ENCODE results near the gene SPTLC1. TPM values are rescaled to one million over a fixed set of nuclear protein-coding genes. Genes with fewer than 3 reads are reported as not detected.

Gene SPTLC1
- total RNA-seq, 2 donors from 2014 or later, result 34.9 to 36.1 TPM

DNA sequence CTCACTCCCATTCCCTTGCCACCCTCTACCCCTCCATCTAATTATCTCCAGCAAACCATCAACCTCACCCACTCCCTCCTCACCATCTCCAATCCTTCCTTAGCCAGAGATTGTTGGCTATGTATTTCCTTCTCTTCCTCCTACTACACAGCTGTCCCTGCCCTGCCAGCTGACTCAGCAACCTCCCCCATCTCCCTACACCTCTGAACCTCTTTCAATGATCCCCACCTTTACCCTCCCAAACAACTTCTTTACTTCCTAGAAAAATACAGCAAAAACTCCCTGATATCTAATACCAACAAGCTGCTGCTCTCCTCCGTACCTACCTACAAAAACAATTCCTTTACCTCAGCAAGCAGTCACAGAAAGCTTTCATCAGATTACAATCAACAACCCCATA lies 37.3 kb downstream of the SPTLC1 start:
- 95 to 100% methylated on average over 1 of the region's 1 CpG for WGBS, 2 donors
- peaks cover 0 to 3% of the 10 kb centered on the region in 2 donors for H3K36me3 ChIP-seq (replicated peaks in 1 of 2; ENCODE audit: insufficient read depth in 1 of 2, low read depth in 2 of 2)
- DNase-seq (no peak), ATAC-seq (no peak)
- H3K9me3 ChIP-seq, result no peaks in the 10 kb centered on the region
- H3K27me3 ChIP-seq, result no peaks in the 10 kb centered on the region
- intact Hi-C loops (cut with DNase I), result no loop called here
- no peak overlapping the region for H3K27ac ChIP-seq
- TF ChIP-seq POLR2A (IDR thresholded peaks at IDR 0.05), result no peak
- TF ChIP-seq, protein P1, sequence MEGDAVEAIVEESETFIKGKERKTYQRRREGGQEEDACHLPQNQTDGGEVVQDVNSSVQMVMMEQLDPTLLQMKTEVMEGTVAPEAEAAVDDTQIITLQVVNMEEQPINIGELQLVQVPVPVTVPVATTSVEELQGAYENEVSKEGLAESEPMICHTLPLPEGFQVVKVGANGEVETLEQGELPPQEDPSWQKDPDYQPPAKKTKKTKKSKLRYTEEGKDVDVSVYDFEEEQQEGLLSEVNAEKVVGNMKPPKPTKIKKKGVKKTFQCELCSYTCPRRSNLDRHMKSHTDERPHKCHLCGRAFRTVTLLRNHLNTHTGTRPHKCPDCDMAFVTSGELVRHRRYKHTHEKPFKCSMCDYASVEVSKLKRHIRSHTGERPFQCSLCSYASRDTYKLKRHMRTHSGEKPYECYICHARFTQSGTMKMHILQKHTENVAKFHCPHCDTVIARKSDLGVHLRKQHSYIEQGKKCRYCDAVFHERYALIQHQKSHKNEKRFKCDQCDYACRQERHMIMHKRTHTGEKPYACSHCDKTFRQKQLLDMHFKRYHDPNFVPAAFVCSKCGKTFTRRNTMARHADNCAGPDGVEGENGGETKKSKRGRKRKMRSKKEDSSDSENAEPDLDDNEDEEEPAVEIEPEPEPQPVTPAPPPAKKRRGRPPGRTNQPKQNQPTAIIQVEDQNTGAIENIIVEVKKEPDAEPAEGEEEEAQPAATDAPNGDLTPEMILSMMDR (IDR thresholded peaks at IDR 0.05), result no peak
- no peak overlapping the region for H3K4me3 ChIP-seq
- H3K4me1 ChIP-seq, result no peaks in the 10 kb centered on the region

DNA sequence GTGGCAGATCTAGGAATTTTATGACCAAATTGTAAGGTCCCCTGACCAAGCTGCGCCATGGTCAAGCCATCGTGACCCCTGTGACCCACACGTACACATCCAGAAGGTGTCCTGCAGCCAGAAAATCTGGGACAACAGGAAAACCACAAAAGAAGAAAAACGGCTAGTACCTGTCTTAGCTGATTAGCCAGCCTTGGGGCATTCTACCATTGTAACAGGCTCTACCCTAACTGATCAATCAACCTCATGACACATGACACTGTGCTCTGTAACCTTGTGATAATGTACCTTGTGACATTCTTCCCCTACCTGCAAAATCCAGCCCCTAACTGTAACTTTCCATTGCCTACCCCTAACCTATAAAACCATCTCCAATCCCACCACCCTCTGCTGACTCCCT lies 43.6 kb downstream of the SPTLC1 start:
- no peak for DNase-seq
- no peak overlapping the region for H3K4me3 ChIP-seq
- WGBS, 2 donors, result 83 to 90% methylated on average over 4 of the region's 4 CpGs
- intact Hi-C loops (cut with DNase I), result no loop called here
- H3K4me1 ChIP-seq, result no peaks in the 10 kb centered on the region
- no peaks in the 10 kb centered on the region for H3K9me3 ChIP-seq
- TF ChIP-seq, protein P1 (IDR thresholded peaks at IDR 0.05), result no peak
- TF ChIP-seq POLR2A (IDR thresholded peaks at IDR 0.05), result no peak
- ATAC-seq, result no peak
- peaks cover 0 to 3% of the 10 kb centered on the region in 2 donors for H3K36me3 ChIP-seq (replicated peaks in 1 of 2; ENCODE audit: insufficient read depth in 1 of 2, low read depth in 2 of 2)
- no peak overlapping the region for H3K27ac ChIP-seq
- H3K27me3 ChIP-seq, result no peaks in the 10 kb centered on the region

DNA sequence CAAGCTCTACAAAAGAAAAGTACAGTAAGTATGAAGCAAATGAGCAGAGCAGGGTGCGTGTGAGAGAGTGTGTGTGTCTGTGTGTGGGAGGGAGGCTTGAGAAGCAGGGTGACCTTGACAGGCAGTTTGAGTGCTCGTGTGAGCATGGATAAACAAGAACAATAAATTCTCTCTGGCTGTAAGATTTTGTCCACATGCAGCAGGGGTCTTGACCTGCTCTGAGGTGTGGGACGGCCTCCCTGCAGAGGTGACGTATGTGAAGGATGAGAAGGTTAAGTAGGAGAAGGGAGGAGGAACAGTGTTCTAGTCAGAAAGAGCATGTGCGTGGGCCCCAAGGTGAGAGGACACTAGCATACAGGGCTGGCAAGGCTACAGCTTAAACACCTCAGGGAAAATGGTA lies 49.0 kb downstream of the SPTLC1 start:
- H3K9me3 ChIP-seq, result no peaks in the 10 kb centered on the region
- 86 to 87% methylated on average over 5 of the region's 5 CpGs for WGBS, 2 donors
- no peak overlapping the region for H3K27ac ChIP-seq
- H3K36me3 ChIP-seq (replicated peaks in 1 of 2; ENCODE audit: insufficient read depth in 1 of 2, low read depth in 2 of 2), result peaks cover 0 to 12% of the 10 kb centered on the region in 2 donors
- no peak for DNase-seq
- ATAC-seq, result no peak
- intact Hi-C loops (cut with DNase I), result no loop called here
- TF ChIP-seq, protein P1 (IDR thresholded peaks at IDR 0.05), result no peak
- no peak for TF ChIP-seq POLR2A (IDR thresholded peaks at IDR 0.05)
- H3K4me3 ChIP-seq, result no peak overlapping the region
- H3K27me3 ChIP-seq, result no peaks in the 10 kb centered on the region
- no peaks in the 10 kb centered on the region for H3K4me1 ChIP-seq

DNA sequence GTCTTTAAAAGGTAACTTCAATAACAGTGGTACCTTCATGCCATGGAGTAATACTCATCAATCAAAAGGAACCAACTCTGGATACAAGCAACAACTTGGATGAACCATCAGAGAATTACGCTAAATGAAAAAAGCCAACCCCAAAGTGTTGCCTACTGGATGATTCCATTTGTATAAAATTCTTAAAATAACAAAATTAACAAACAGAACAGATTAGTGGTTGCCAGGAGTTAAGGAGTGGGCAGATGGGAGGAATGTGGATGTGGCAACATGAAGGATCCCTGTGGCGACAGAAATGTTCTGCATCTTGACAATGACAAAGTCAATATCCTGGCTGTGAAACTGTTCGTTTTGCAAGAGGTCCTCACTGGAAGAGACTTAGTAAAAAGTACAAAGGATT lies 50.5 kb downstream of the SPTLC1 start:
- TF ChIP-seq, protein P1 (IDR thresholded peaks at IDR 0.05), result no peak
- TF ChIP-seq POLR2A (IDR thresholded peaks at IDR 0.05), result no peak
- intact Hi-C loops (cut with DNase I), result no loop called here
- Histone ChIP-seq H3K4me3 (no peak overlapping the region), H3K9me3 (no peaks in the 10 kb centered on the region), H3K27ac (no peak overlapping the region), H3K27me3 (no peaks in the 10 kb centered on the region), H3K4me1 (no peaks in the 10 kb centered on the region), H3K36me3 (replicated peaks in 1 of 2; ENCODE audit: insufficient read depth in 1 of 2, low read depth in 2 of 2) (peaks cover 0 to 12% of the 10 kb centered on the region in 2 donors)
- WGBS, 2 donors, result 86 to 94% methylated on average over 3 of the region's 3 CpGs
- ATAC-seq (no peak), DNase-seq (no peak)

DNA sequence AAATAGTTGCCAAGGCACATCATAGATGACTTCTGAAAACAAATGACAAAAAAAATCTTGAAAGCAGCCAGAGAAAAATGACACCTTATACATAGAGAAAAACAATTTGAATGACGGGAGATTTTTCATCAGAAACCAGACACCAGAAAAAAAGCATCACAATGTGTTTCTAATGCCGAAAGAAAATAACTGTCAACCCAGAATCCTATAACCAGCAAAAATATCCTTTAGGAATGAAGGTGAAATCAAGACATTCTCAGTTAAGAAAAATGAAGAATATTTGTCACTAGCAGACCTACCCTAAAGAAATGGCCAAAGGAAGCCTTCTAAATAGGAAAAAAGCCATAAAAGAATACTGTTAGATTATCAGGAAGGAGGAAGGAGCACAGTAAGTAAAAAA lies 54.0 kb downstream of the SPTLC1 start:
- peaks cover 0 to 10% of the 10 kb centered on the region in 2 donors for H3K36me3 ChIP-seq (replicated peaks in 1 of 2; ENCODE audit: insufficient read depth in 1 of 2, low read depth in 2 of 2)
- no peak for TF ChIP-seq POLR2A (IDR thresholded peaks at IDR 0.05)
- H3K27ac ChIP-seq, result no peak overlapping the region
- WGBS, 2 donors, result 88 to 98% methylated on average over 2 of the region's 2 CpGs
- H3K4me1 ChIP-seq, result no peaks in the 10 kb centered on the region
- no peak for DNase-seq
- intact Hi-C loops (cut with DNase I), result no loop called here
- H3K9me3 ChIP-seq, result no peaks in the 10 kb centered on the region
- no peak for ATAC-seq
- H3K4me3 ChIP-seq, result no peak overlapping the region
- H3K27me3 ChIP-seq, result no peaks in the 10 kb centered on the region

All from body of pancreas (tissue), 4 donors.